ENCODE results near the gene NFKB2.

The NFKB2 gene

DNA sequence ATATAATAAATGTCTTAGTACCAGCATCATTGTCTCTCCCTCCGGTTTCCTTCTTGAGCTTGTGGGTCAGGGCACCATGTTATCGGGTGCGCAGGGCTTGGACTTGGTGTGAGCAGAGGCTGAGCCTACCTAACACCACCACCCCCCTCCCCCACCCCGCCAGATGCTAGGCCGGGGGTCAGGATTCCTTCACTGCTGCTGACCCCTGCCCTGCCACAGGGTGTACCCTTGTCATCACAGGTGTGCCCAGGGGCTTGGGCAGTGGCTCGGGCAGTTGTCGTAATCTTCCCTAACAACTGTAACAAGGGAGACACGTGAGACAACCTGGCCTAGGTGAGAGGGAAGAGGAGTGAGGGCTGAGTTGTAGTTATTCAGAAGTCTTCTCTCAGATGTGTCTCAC, 12.6 kb upstream of the NFKB2 start:
- Histone ChIP-seq H3K27ac (replicated peaks) (no peak overlapping the region), H3K4me3 (replicated peaks; ENCODE audit: insufficient read depth, low read length) (no peak overlapping the region), H3K27me3 (ENCODE audit: insufficient read depth, poor library complexity, severe bottlenecking) (no peaks in the 10 kb centered on the region)
- DNase-seq (ENCODE audit: low read depth in 1 of 2, low spot score in 1 of 2), result no peak
- TF ChIP-seq GABPA (IDR thresholded peaks at IDR 0.05; ENCODE audit: low read depth) (no peak), POLR2AphosphoS5 (IDR thresholded peaks at IDR 0.05; ENCODE audit: low read depth) (no peak), SPI1 (IDR thresholded peaks at IDR 0.05; ENCODE audit: borderline replicate concordance, low read depth) (no peak)
- TF ChIP-seq, protein P1, sequence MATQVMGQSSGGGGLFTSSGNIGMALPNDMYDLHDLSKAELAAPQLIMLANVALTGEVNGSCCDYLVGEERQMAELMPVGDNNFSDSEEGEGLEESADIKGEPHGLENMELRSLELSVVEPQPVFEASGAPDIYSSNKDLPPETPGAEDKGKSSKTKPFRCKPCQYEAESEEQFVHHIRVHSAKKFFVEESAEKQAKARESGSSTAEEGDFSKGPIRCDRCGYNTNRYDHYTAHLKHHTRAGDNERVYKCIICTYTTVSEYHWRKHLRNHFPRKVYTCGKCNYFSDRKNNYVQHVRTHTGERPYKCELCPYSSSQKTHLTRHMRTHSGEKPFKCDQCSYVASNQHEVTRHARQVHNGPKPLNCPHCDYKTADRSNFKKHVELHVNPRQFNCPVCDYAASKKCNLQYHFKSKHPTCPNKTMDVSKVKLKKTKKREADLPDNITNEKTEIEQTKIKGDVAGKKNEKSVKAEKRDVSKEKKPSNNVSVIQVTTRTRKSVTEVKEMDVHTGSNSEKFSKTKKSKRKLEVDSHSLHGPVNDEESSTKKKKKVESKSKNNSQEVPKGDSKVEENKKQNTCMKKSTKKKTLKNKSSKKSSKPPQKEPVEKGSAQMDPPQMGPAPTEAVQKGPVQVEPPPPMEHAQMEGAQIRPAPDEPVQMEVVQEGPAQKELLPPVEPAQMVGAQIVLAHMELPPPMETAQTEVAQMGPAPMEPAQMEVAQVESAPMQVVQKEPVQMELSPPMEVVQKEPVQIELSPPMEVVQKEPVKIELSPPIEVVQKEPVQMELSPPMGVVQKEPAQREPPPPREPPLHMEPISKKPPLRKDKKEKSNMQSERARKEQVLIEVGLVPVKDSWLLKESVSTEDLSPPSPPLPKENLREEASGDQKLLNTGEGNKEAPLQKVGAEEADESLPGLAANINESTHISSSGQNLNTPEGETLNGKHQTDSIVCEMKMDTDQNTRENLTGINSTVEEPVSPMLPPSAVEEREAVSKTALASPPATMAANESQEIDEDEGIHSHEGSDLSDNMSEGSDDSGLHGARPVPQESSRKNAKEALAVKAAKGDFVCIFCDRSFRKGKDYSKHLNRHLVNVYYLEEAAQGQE (IDR thresholded peaks at IDR 0.05; ENCODE audit: insufficient replicate concordance, low read depth), result no peak
- TF ChIP-seq, protein P2, sequence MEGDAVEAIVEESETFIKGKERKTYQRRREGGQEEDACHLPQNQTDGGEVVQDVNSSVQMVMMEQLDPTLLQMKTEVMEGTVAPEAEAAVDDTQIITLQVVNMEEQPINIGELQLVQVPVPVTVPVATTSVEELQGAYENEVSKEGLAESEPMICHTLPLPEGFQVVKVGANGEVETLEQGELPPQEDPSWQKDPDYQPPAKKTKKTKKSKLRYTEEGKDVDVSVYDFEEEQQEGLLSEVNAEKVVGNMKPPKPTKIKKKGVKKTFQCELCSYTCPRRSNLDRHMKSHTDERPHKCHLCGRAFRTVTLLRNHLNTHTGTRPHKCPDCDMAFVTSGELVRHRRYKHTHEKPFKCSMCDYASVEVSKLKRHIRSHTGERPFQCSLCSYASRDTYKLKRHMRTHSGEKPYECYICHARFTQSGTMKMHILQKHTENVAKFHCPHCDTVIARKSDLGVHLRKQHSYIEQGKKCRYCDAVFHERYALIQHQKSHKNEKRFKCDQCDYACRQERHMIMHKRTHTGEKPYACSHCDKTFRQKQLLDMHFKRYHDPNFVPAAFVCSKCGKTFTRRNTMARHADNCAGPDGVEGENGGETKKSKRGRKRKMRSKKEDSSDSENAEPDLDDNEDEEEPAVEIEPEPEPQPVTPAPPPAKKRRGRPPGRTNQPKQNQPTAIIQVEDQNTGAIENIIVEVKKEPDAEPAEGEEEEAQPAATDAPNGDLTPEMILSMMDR (IDR thresholded peaks at IDR 0.05; ENCODE audit: insufficient read depth, low read length), result no peak

DNA sequence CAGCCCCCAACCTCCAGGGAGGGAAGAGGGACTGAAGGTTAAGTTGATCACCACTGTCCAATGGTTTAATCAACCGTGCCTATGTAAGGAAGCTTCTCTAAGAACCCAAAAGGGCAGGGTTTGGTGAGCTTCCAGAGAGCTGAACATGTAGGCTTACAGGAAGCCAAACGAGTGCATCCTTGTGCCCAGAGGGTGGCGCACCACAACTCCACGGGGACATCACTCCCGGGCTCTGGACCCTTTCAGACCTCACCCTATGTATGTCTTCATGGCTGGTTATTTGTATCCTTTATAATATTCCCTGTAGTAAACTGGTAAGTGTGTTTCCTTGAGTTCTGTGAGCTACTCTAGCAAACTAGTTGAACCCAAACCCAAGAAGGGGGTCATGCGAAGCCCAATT, 11.5 kb upstream of the NFKB2 start:
- no peak for DNase-seq (ENCODE audit: low read depth in 1 of 2, low spot score in 1 of 2)
- Histone ChIP-seq H3K4me3 (replicated peaks; ENCODE audit: insufficient read depth, low read length) (no peak overlapping the region), H3K27me3 (ENCODE audit: insufficient read depth, poor library complexity, severe bottlenecking) (no peaks in the 10 kb centered on the region), H3K27ac (replicated peaks) (no peak overlapping the region)
- no peak for TF ChIP-seq GABPA (IDR thresholded peaks at IDR 0.05; ENCODE audit: low read depth)
- TF ChIP-seq, protein P2 (IDR thresholded peaks at IDR 0.05; ENCODE audit: insufficient read depth, low read length), result no peak
- TF ChIP-seq, protein P1 (IDR thresholded peaks at IDR 0.05; ENCODE audit: insufficient replicate concordance, low read depth), result no peak
- TF ChIP-seq POLR2AphosphoS5 (IDR thresholded peaks at IDR 0.05; ENCODE audit: low read depth), result no peak
- no peak for TF ChIP-seq SPI1 (IDR thresholded peaks at IDR 0.05; ENCODE audit: borderline replicate concordance, low read depth)

GRCh38 chr10:102384606-102385429, 10.7 kb upstream of the NFKB2 start:
- Histone ChIP-seq H3K27ac (replicated peaks) (no peak overlapping the region), H3K4me3 (replicated peaks; ENCODE audit: insufficient read depth, low read length) (no peak overlapping the region), H3K27me3 (ENCODE audit: insufficient read depth, poor library complexity, severe bottlenecking) (no peaks in the 10 kb centered on the region)
- TF ChIP-seq, protein P2 (IDR thresholded peaks at IDR 0.05; ENCODE audit: insufficient read depth, low read length), result no peak
- no peak for TF ChIP-seq GABPA (IDR thresholded peaks at IDR 0.05; ENCODE audit: low read depth)
- no peak for TF ChIP-seq POLR2AphosphoS5 (IDR thresholded peaks at IDR 0.05; ENCODE audit: low read depth)
- no peak for TF ChIP-seq SPI1 (IDR thresholded peaks at IDR 0.05; ENCODE audit: borderline replicate concordance, low read depth)
- TF ChIP-seq, protein P1 (IDR thresholded peaks at IDR 0.05; ENCODE audit: insufficient replicate concordance, low read depth), result no peak
- peak in 1 of 2 experiments; percentile 51 for DNase-seq (ENCODE audit: low read depth in 1 of 2, low spot score in 1 of 2)

Measured in HL-60 (cell line).